EH (cell line): ENCODE measurements around the gene PIK3R6.

Source experiments
- DNase-seq: peaks from one replicate; pipeline ENCODE4 v3.0.0-alpha.2; 2015; ENCODE audit warnings: low read depth

PIK3R6 gene

GRCh38 chr17:8855477-8856204 is 11.8 kb downstream of the PIK3R6 start:
- peak; percentile 12 for DNase-seq

DNA sequence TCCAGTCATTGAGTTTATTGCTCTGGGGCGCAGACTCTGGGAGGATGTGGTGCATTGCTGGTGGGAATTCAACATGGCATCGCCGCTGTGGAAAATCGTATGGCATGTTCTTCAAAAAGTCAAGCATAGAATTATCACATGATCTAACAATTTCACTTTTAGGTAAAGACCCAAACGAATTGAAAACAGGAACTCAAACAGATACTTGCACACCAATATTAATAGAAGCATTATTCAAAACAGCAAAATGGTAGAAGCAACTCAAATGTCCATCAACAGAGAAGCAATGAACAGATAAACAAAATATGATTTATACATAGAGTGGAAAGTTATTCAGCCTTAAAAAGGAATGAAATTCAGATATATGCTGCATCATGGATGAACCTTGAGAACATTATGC is 15.9 kb downstream of the PIK3R6 start:
- no peak for DNase-seq

GRCh38 chr17:8849311-8850041 is 18.0 kb downstream of the PIK3R6 start:
- DNase-seq = no peak

DNA sequence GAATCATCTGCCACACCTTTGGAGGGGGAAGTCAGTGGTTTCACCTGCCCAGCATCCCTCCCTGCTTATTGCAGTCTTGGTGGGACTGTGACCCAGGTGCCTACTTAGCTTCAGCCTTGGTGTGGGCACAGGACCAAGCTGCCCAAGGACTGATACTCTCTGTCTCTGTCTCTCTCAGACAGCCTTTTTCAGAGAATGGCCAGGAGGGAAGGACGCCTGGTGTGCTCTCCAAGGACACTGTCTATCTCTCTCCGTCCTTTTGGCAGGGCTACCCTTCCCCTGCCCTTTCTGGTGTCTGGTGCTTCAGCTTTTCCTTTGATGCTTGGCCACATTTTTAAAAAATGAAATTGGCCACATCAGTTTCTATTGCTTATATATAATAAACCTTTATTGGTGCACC is 19.6 kb downstream of the PIK3R6 start:
- no peak for DNase-seq

- peak; percentile 60 for DNase-seq
These were observed 20.7 kb downstream of the PIK3R6 start for GRCh38 chr17:8846768-8847211.

DNA sequence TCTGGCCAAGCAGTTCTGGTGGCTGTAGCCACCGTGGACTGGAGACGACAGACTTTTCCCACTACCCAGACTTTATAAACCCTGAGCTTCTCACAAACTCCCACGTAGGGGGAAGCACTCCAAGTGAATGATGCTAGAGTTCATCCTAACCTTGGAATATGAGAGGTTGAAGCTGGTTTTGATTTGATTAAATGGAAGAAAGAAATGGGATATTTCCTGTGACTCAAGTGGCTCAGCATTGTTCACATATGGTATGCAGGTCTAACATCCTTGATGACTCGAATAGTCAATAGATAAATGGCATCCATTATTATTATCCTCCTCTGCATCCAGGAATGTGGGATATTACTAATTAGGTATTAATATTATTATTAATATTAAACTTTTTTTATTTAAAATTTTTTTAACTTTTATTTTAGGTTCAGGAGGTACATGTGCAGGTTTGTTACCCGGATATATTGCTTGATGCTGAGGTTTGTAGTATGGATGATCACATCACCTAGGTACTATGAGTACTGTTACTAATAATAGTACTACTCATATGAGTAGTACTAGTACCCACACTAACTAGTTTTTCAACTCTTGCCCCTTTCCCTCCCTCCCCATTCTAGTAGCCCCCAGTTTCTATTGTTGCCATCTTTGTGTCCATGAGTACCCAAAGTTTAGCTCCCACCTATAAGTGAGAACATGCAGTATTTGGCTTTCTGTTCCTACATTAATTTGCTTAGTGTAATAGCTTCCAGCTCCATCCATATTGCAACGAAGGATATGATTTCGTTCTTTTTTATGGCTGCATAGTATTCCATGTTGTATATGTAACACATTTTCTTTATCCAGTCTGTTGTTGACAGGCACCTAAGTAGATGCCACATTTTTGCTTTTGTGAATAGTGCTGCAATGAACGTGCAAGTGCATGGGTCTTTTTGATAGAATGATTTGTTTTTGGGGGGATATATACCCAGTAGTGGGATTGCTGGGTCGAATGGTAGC is 22.9 kb downstream of the PIK3R6 start:
- no peak for DNase-seq

DNA sequence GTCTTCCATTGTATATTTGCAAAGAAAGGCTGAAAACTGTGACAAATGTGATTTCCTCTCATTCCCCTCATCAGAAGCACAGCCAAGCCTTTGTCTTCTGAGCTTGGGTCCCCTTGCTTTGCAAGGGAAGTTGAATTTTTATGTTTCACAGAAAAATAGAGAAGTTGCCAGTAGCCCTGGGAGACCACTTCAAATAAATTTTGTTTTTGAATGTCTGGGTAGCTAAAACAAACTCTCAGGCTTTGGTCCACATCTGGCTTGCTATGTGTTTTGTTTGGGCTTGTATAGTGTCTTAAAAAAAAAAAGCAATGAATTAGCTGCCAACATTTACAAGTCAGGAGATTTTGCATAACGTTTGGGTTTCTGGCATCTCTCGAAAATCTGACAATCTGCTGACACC is 24.1 kb downstream of the PIK3R6 start:
- DNase-seq = no peak

DNA sequence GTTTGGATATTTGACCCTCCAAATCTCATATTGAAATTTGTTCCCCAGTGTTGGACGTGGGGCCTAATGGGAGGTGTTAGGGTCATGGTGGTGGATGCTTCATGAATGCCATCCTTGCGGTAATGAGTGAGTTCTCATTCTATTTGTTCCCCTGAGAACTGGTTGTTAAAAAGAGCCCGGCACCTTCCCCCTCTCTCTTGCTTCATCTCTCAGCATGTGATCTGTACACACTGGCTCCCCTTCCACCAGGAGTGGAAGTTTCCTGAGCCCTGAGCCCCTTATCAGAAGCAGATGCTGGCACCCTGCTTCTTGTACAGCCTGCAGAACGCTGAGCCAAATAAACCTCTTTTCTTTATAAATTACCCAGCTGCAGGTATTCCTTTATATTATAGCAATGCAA is 25.6 kb downstream of the PIK3R6 start:
- no peak for DNase-seq

DNA sequence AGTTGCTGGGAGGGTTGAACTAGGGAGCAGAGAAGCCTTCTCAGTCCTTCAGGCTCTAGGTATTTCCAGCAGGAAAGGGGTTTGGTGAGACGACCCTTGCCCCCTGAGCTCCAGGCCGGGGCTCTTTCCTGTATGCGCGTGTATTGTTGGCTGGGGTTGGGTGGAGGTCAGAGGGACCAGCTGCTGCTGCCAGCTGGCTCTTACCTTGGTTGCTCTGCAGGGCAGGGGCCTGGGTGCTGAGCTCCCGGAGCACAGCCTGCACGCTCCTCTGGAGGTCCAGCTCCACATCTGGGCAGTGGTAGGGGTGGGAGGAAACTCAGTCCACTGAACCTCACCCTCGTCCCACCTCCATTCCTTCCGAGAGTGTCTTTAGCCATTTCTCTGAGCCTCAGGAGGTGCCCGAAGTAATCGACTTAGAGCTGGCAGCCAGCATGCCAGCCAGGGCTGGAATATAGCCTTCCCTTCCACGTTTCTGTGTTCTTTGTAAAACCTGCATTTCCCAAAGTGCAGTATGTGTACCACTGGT is 28.0 kb downstream of the PIK3R6 start:
- DNase-seq = no peak

DNA sequence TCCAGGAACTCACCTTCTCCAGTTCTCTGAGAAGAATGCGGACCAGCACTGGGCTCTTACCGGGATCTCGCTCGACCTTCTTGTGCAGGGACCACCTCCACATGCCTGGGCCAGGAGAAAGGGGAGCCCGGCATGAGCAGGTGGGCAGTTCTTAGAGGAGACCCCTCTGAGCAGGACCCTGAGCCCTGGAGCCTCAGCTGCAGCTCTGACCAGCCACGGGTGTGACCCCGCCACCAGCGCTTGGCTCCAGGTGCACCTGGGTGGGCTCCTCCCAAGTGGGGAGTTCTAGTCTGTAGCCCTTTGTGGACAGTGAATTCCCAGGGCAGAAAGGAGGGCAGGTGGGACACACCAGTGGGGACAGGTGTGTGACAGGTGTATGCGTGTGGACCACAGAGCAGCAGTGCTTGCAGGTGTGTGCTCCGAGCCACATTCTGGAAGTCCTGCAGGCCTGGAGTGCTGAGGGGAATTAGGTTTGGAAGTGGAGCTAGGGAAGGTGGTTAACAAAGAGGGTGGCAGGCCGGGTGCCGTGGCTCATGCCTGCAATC is 28.9 kb downstream of the PIK3R6 start:
- DNase-seq = no peak

DNA sequence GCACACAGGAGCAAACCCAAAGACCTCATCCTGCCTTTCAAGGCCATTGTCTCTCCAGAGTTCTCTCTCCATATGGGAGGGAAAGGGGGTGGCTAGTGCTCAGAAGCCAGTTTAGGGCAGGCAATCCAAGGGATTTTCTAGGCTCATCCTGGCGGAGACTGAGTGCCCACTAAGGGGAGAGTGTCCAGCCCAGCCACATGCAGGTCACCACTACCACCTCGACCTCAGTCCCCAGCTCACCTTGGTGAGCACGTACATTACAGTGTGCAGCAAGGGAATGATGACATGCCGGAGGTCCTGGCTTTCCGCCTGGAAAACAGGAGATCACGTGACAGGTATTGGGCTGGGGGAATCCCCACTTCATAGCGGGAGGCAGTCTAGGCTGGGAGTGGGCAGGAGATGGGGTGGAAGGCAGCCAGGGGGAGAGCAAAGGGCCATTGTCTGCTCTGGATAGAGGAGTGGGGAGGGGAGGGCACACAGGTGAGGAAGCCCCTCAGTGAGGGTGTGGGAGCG is 29.9 kb downstream of the PIK3R6 start:
- no peak for DNase-seq

GRCh38 chr17:8836821-8837562 is 30.5 kb downstream of the PIK3R6 start:
- DNase-seq = peak; percentile 17

DNA sequence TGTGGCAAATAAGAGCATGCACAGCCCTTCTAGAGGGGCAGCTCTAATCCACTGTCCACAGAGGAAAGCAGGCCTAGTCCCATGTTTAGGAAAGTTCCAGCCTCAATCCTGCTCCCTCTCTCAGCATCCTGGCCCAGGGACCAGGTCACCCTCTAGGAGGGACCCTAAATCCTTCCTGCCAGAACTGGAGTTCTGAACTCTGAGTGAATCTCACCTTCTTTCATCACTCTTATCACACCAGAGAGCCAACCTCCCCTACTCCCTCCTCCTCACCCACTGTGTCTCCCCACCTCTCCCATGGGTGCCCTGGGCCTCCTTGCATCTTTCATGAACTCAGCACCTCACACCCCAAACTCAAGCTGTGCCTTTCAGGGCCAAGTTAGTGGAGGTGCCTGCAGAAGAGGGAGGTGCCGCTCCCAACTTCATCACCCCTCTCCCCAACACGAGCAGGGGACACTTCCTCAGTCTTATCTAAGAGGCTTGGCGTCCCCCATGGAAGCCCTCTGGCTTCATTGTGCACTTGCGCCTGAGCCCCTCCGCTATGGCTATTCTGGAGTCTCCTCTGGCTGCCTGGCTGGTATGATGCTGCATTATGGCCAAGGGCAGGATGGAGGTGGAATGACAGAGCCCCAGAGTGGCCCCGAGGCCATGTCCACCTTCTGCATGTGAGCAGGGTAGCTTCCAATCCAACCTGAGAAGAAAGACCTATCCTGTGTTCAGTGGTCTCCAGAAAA is 31.7 kb downstream of the PIK3R6 start:
- no peak for DNase-seq

- DNase-seq = no peak
These were observed 32.4 kb downstream of the PIK3R6 start for GRCh38 chr17:8835106-8835505.

DNA sequence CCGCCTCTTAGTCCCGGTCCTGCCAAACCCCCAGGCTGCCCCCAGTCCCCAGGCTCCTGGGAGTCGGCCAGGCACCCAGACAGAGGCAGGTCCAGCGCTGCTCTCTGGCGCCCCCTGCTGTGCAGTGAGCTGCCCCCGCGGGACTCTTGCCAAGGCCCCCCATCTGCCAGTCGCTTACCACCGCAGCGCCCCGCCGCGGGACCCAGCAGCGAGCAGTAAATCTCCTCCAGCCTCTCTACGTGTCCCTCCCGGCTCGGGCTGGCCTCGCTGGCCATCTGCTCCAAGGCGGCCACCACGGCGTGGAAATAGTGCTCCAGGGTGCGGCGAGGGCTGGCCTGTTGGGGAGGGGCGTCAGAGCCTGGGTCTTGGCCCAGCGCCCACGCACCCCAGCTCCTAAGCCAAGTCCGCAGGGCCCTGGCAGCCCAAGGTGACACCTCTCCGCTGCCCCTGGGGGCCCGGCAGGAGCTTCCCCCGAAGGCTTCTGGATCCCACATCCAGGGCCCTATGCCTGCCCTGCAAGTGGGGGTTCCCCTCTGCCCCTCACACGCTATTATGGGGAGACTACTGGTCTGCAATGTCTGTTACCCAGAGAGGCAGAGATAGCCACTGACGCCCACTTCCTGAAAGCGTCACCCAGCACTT is 34.6 kb downstream of the PIK3R6 start:
- no peak for DNase-seq

GRCh38 chr17:8831234-8831849 is 36.1 kb downstream of the PIK3R6 start:
- DNase-seq = no peak

DNA sequence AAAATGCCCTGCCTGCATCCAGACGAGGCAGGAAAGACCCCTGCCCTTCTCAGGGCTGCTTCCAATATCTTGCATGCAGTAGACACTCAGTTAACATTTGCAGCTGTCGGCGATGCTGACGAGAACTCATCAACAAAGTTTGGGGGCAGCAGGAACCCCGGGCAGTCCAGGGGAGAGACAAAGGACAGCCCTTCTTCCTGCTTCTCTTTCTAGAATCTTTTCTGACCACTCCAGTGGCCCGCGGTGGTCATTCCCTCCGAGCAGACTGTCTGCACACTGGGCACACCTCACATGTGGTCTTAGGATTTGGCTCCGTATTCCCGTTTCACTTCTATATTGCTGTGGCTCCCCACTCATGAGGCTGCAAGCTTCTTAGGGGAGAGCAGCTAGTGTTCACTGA is 37.3 kb downstream of the PIK3R6 start:
- no peak for DNase-seq

DNA sequence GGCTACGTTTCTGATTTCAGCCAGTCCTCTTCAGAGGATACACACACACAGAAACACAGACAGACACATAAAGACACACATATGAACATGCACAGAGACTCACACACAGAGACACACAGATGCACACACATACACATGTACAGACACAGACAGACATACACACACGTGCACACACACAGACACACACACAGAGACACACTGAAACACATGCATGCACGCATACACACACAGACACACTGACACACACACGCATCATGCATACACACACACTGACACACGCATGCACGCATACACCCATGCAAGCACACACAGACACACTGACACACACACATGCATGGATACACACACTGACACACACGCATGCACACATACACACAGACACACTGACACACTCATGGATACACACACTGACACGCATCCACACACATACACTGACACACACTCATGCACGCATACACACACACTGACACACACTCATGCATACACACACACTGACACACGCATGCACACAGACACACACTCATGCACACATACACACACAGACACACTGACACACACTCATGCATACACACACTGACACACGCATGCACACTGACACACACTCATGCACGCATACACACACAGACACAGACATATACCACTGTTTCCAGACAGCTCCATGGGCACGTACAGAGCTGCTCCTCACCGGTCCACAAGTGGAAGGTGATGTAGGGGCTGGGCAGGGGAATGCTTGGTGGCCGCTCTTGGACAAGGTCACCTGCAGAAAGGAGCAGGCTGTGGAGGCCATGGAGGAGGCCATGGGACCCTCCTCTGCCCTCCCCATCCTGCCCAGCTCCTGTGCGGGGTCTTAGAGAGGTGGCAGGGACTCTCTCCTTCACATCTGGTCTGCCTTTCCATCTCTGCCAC is 38.2 kb downstream of the PIK3R6 start:
- DNase-seq = no peak
